Karpas-422 (cell line): ENCODE results near the gene HOTAIR. TPM values are rescaled to one million over a fixed set of nuclear protein-coding genes. Genes with fewer than 3 reads are reported as not detected.

Source experiments
- DNase-seq: peaks from one replicate; pipeline ENCODE4 v3.0.0-alpha.2; 2015
- H2AFZ ChIP-seq: fragments of 200-600 bp; sonication (generic); 2 replicates; pipeline ENCODE4 v1.6.1; 2014; ENCODE audit warnings: antibody characterized with exemption, low read length, mixed read lengths
- H3K27ac ChIP-seq: fragments of 200-600 bp; sonication (generic); 2 replicates; pipeline ENCODE4 v1.5.1; 2014; ENCODE audit warnings: mild to moderate bottlenecking, low read length, moderate library complexity
- H3K27me3 ChIP-seq: fragments of 200-600 bp; sonication (generic); 2 replicates; pipeline ENCODE4 v1.6.1; 2014; ENCODE audit warnings: low read length, mixed read lengths
- H3K36me3 ChIP-seq: fragments of 200-600 bp; sonication (generic); 2 replicates; pipeline ENCODE4 v1.6.1; 2014; ENCODE audit warnings: low read length, mixed read lengths; ENCODE audit not compliant: insufficient read depth
- H3K4me1 ChIP-seq: fragments of 200-600 bp; sonication (generic); 2 replicates; pipeline ENCODE4 v1.6.1; 2014; ENCODE audit warnings: mild to moderate bottlenecking, low read length, mixed read lengths
- H3K4me2 ChIP-seq: fragments of 200-600 bp; sonication (generic); 2 replicates; pipeline ENCODE4 v1.6.1; 2014; ENCODE audit warnings: low read length, low read depth, mild to moderate bottlenecking; ENCODE audit not compliant: poor library complexity, severe bottlenecking
- H3K4me3 ChIP-seq: fragments of 200-600 bp; sonication (generic); 2 replicates; pipeline ENCODE4 v1.5.1; 2014; ENCODE audit warnings: mild to moderate bottlenecking, antibody characterized with exemption, low read length, mixed read lengths
- H3K79me2 ChIP-seq: fragments of 200-600 bp; sonication (generic); 2 replicates; pipeline ENCODE4 v1.6.1; 2014; ENCODE audit warnings: mild to moderate bottlenecking, low read length, mixed read lengths
- H3K9ac ChIP-seq: fragments of 200-600 bp; sonication (generic); 2 replicates; pipeline ENCODE4 v1.6.0; 2014; ENCODE audit warnings: low read length
- H3K9me2 ChIP-seq: fragments of 200-600 bp; sonication (generic), shearing (Covaris generic); replicated peaks from 2 replicates; pipeline ENCODE4 v1.6.0; 2014; ENCODE audit warnings: mild to moderate bottlenecking, low read length, moderate library complexity; ENCODE audit not compliant: insufficient read depth
- H3K9me3 ChIP-seq: fragments of 300-700, 200-600 bp; sonication (generic); 2 replicates; pipeline ENCODE4 v1.6.1; 2014; ENCODE audit warnings: low read length, mixed read lengths
- H4K20me1 ChIP-seq: fragments of 200-600 bp; sonication (generic); 2 replicates; pipeline ENCODE4 v1.6.1; 2014; ENCODE audit warnings: mild to moderate bottlenecking, antibody characterized with exemption, low read length, low read depth; ENCODE audit not compliant: insufficient read depth
- total RNA-seq: library from RNA; depleted of rRNA; stranded (reverse); fragments of >200 nt; shearing (Covaris generic); gene quantifications from 2 replicates; pipeline ENCODE4 v1.2.3, GENCODE V29; 2014; ENCODE audit warnings: low replicate concordance

Gene HOTAIR
- total RNA-seq, 1 experiment from 2014 or later = 0.07 TPM

DNA sequence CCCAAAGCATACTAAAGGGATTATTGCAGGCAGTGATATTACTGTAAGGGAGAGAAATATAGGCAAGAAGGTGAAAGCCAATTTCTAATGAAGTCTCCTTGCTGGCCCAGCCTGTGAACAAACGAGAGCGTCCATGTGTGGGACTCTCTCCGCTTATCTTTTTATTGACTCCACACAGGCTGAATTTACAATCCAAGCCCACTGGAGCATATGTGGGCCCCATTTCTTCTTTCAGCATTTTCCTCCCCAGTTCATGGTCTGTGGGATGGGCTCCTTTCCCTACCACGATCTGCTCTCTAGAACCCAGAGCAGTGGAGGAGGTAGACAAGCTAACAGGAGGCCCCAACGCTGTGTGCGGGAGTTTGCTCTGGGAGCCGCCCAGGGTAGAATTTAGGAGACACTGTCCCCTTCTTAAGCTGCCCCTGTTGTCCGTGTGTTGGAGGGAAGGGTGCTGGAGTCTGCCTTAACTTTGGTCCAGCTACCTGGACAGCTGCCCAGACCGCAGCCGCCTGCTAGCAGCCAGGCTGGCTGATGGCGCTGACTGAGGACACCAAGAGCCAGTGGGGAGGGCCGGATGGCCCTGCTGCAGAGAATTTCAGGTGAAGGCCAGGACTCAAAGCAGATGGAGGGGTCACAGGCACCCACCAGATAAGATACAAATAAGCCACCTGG lies 5.0 kb downstream of the HOTAIR start:
- Histone ChIP-seq H3K36me3 (no peaks in the 10 kb centered on the region), H3K9ac (no peak overlapping the region), H3K4me2 (no peak overlapping the region), H3K4me1 (peaks cover 16% of the 10 kb centered on the region), H3K4me3 (no peak overlapping the region), H3K9me2 (no peaks in the 10 kb centered on the region), H3K27me3 (no peaks in the 10 kb centered on the region), H3K27ac (no peak overlapping the region), H2AFZ (no peak overlapping the region), H3K9me3 (no peaks in the 10 kb centered on the region), H4K20me1 (no peaks in the 10 kb centered on the region), H3K79me2 (no peaks in the 10 kb centered on the region)
- DNase-seq = no peak

DNA sequence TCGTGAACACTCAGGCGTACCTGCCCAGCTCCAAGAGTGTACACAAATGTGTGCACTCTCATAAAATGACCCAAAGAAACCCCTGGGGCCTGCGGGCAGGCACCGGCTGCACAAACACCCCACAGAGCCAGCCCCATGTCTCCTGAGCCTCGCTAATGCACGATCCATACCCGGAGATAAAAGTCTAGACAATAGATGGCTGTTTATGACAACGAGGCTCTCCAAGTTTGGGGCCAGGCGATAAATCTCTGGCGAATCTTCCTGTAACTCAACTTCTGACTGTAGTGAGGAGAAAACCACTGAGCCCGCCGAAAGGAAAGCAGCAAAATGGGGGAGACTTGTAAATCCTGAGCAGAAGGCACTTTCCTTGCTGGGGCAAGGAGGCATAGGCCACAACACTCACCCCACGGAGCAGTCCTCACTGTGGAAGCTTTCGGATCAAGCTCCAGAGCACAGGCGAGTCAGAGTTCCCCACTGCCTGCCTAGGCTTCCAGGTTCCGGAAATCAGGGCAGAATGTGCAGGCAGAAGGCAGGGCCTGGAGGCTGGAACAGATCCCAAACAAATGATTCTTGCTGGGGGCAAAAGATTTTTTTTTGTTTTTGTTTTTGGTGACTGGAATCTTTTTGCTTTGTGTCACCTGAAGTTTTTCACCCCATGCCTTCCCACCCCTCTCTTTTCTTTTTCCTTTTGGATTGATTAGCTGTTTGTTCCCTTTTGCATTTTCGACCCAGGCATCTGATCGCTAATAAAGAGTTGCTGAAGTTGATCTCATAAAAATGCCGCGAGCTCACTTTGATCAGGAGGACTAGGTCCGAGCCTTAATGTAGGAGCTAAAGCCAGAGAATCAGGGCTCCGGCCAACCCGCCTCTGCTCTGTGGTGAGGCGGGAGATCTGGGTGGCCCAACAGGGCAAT lies 6.3 kb downstream of the HOTAIR start:
- Histone ChIP-seq H3K4me1 (peaks cover 11% of the 10 kb centered on the region), H3K36me3 (no peaks in the 10 kb centered on the region), H3K4me2 (no peak overlapping the region), H3K9me3 (no peaks in the 10 kb centered on the region), H3K27me3 (no peaks in the 10 kb centered on the region), H3K4me3 (no peak overlapping the region), H2AFZ (no peak overlapping the region), H3K79me2 (no peaks in the 10 kb centered on the region), H3K27ac (no peak overlapping the region), H3K9ac (no peak overlapping the region), H4K20me1 (no peaks in the 10 kb centered on the region), H3K9me2 (no peaks in the 10 kb centered on the region)
- DNase-seq = no peak

DNA sequence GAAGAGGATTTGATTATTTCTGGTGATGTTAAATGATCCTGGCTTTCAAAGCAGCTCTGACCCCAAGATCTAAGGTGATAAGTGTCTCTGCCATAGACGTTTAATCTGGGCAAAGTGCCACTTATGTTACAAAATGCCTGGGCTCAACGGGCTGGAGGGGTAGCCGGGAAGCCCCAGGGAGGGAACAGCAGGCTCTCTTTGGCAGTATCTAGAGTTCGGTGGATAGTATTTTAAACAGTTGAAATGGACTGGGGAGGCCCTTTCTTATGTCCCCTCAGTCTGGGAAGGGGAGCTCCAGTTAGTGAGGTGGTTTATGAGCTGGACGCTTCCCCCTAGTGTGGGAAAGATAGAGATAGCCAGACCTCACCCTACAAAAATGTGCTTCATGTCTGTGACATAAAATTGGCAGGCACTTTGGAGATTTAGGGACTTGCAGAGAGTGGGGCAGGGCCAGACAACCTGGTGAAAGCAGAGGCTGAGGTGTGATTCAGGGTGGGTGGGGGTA lies 7.3 kb downstream of the HOTAIR start:
- no peaks in the 10 kb centered on the region for H4K20me1 ChIP-seq
- no peaks in the 10 kb centered on the region for H3K36me3 ChIP-seq
- H2AFZ ChIP-seq = no peak overlapping the region
- H3K4me3 ChIP-seq = no peak overlapping the region
- H3K27ac ChIP-seq = no peak overlapping the region
- H3K9me2 ChIP-seq = no peaks in the 10 kb centered on the region
- no peak overlapping the region for H3K9ac ChIP-seq
- H3K79me2 ChIP-seq = no peaks in the 10 kb centered on the region
- no peak overlapping the region for H3K4me2 ChIP-seq
- H3K9me3 ChIP-seq = no peaks in the 10 kb centered on the region
- peaks cover 11% of the 10 kb centered on the region for H3K4me1 ChIP-seq
- no peaks in the 10 kb centered on the region for H3K27me3 ChIP-seq
- DNase-seq = no peak

DNA sequence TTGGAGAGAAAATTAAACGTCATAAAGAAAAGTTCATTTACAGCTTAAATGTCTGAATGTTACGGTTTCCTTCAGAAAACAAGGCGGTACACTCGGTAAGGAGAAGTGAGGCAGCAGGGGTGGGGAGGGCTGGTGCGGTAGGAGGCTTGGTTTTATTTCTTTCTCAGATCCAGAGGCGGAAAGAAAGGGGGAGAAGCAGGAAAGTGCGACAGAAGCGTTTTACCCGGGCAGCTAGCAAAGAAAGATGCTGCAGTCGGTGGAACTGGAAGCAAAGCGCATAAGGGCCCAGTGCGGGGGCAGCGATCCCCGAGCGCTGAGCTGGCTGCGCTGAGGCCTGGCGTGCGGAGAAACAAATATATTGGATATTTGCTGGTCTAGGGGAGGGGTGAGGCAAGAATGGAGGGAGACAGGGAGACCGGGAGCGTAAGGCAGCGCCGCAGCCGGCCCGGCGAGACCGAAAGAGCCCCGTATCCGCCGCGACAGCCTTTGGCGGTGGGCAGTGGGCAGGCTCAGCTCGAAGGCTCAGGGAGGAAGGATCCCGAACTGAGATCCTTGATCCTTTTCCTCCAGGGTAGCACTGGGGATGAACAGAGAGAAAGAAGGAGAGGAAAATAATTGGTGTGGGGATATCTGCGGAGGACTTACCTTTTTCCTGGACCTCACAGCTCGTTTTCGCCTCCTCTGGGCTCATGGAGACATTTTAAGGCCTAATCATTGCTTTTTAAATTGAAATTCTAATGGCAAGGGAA lies 8.2 kb downstream of the HOTAIR start:
- no peaks in the 10 kb centered on the region for H3K79me2 ChIP-seq
- H2AFZ ChIP-seq = no peak overlapping the region
- H3K4me3 ChIP-seq = no peak overlapping the region
- DNase-seq = no peak
- no peak overlapping the region for H3K9ac ChIP-seq
- no peaks in the 10 kb centered on the region; the same call in 1 of the 2 replicates for H4K20me1 ChIP-seq
- H3K27me3 ChIP-seq = no peaks in the 10 kb centered on the region
- peaks cover 11% of the 10 kb centered on the region for H3K4me1 ChIP-seq
- H3K9me2 ChIP-seq = no peaks in the 10 kb centered on the region
- no peak overlapping the region for H3K4me2 ChIP-seq
- H3K36me3 ChIP-seq = no peaks in the 10 kb centered on the region
- no peak overlapping the region for H3K27ac ChIP-seq
- no peaks in the 10 kb centered on the region for H3K9me3 ChIP-seq

GRCh38 chr12:53966085-53966384 lies 8.7 kb downstream of the HOTAIR start:
- Histone ChIP-seq H3K9me3 (no peaks in the 10 kb centered on the region), H2AFZ (no peak overlapping the region), H3K79me2 (no peaks in the 10 kb centered on the region), H3K36me3 (no peaks in the 10 kb centered on the region), H4K20me1 (no peaks in the 10 kb centered on the region; the same call in 1 of the 2 replicates), H3K4me2 (no peak overlapping the region), H3K4me1 (peaks cover 11% of the 10 kb centered on the region), H3K27me3 (no peaks in the 10 kb centered on the region), H3K27ac (no peak overlapping the region), H3K9ac (no peak overlapping the region), H3K4me3 (no peak overlapping the region), H3K9me2 (no peaks in the 10 kb centered on the region)
- no peak for DNase-seq

GRCh38 chr12:53965281-53966084 lies 9.3 kb downstream of the HOTAIR start:
- Histone ChIP-seq H3K27me3 (no peaks in the 10 kb centered on the region), H3K9me3 (no peaks in the 10 kb centered on the region), H3K4me3 (no peak overlapping the region), H4K20me1 (no peaks in the 10 kb centered on the region; the same call in 1 of the 2 replicates), H3K4me2 (no peak overlapping the region), H3K79me2 (no peaks in the 10 kb centered on the region), H3K27ac (no peak overlapping the region), H3K4me1 (peaks cover 11% of the 10 kb centered on the region), H3K9ac (no peak overlapping the region), H3K9me2 (no peaks in the 10 kb centered on the region), H2AFZ (no peak overlapping the region), H3K36me3 (no peaks in the 10 kb centered on the region)
- DNase-seq = no peak

DNA sequence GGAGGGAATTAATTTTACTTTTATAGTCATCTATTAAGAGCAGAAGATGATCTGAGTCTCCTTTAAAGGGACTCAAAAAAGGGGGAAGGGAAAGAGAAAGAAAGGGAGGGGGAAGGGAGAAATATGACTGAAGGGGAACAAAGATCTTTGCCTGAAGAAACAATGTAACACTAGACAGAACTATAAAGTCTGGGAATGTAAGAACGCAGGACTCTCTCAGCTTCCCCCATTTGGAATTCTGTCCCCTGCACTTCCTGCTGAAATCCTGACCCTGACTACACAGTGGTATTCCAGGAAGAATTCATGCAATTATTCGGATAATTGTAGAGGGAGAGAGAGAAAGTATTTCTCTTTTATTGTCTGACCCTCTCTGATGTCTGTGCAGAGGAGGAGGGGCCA lies 10.4 kb downstream of the HOTAIR start:
- Histone ChIP-seq H2AFZ (no peak overlapping the region), H3K27ac (no peak overlapping the region), H3K36me3 (no peaks in the 10 kb centered on the region), H3K79me2 (no peaks in the 10 kb centered on the region), H3K4me3 (no peak overlapping the region), H3K27me3 (no peaks in the 10 kb centered on the region), H3K9ac (no peak overlapping the region), H3K9me3 (no peaks in the 10 kb centered on the region), H3K4me1 (peaks cover 11% of the 10 kb centered on the region), H3K4me2 (no peak overlapping the region), H4K20me1 (no peaks in the 10 kb centered on the region; the same call in 1 of the 2 replicates), H3K9me2 (no peaks in the 10 kb centered on the region)
- DNase-seq = no peak
